K562 (cell line): ENCODE data around the gene TYW1B. TPM values are rescaled to one million over a fixed set of nuclear protein-coding genes. Genes with fewer than 3 reads are reported as not detected.
"Not testable (repeated sequence)": the region's sequence is repeated elsewhere in the genome, so short reads cannot be mapped to it uniquely, and the experiment has no call there.

Experiments
- ATAC-seq: fragments of 200-7000 bp; cut with Tn5 transposase; 3 replicates; pipeline ENCODE4 v1.9.1; 2020; ENCODE audit warnings: moderate library complexity
- BruUV-seq: library from RNA; stranded (reverse); fragments of 400-500 nt; replicated peaks from 2 replicates; lab custom pipeline; 2021; lab: Mats Ljungman, UMichigan
- CTCF ChIA-PET: fragments of 300-600 bp; formaldehyde crosslinking; extraction: SDS; loops from one replicate; lab custom pipeline; 2021; ENCODE audit warnings: low intra/inter-chr PET ratio; lab: Yijun Ruan, JAX
- POLR2A ChIA-PET: fragments of 300-600, 350-650 bp; sonication (Branson Sonifier 250); formaldehyde crosslinking; extraction: SDS; loops from one replicate; lab custom pipeline; 2021; ENCODE audit warnings: antibody characterized with exemption, inconsistent platforms; lab: Yijun Ruan, JAX
- DNase-seq, 4 experiments: peaks; one replicate each; pipeline versions ENCODE4 v3.0.0 to v3.0.0-alpha.2; 2011 to 2018; ENCODE audit warnings: low spot score in 3 of 4, mixed read lengths in 3 of 4; ENCODE audit errors: extremely low read depth in 1 of 4
- FAIRE-seq: peaks from 2 replicates; lab custom pipeline; 2011; peaks lifted over from hg19 to GRCh38; lab: Jason Lieb, UNC
- H2AFZ ChIP-seq: 2 replicates; pipeline ENCODE4 v1.6.0; 2011; ENCODE audit warnings: low read depth, low read length, control low read depth, inconsistent platforms
- H3K27ac ChIP-seq: fragments of 200-600 bp; 3 replicates; pipeline ENCODE4 v1.8.0; 2011; ENCODE audit warnings: low read depth, mild to moderate bottlenecking, control low read depth, inconsistent platforms, low read length, moderate library complexity, mixed read lengths; ENCODE audit errors: extremely low read depth
- H3K27me3 ChIP-seq, 2 experiments: fragments of 300-600 bp in 1 of 2; 2 replicates in 1 of 2; 3 replicates in 1 of 2; pipeline versions ENCODE4 v1.6.0 to v1.8.0; 2011; ENCODE audit warnings: inconsistent platforms in 2 of 2, low read length in 2 of 2, mild to moderate bottlenecking in 1 of 2, mixed read lengths in 1 of 2, moderate library complexity in 1 of 2; ENCODE audit not compliant: control insufficient read depth in 2 of 2, insufficient read depth in 2 of 2
- H3K36me3 ChIP-seq: fragments of 300-600 bp; 3 replicates; pipeline ENCODE4 v1.8.0; 2011; ENCODE audit warnings: mild to moderate bottlenecking, low read length, inconsistent platforms; ENCODE audit not compliant: control insufficient read depth, insufficient read depth
- H3K4me1 ChIP-seq, 2 experiments: fragments of 200-600 bp in 1 of 2; replicated peaks in 1 of 2; 2 replicates in 1 of 2; 3 replicates in 1 of 2; pipeline versions ENCODE4 v1.5.1 to v1.8.0; 2011; ENCODE audit warnings: inconsistent platforms in 2 of 2, low read length in 2 of 2, mild to moderate bottlenecking in 1 of 2, mixed read lengths in 1 of 2, moderate library complexity in 1 of 2; ENCODE audit not compliant: control insufficient read depth in 2 of 2, insufficient read depth in 2 of 2
- H3K4me2 ChIP-seq: 2 replicates; pipeline ENCODE4 v1.6.1; 2011; ENCODE audit warnings: low read length, control low read depth, inconsistent platforms, mixed read lengths; ENCODE audit not compliant: insufficient read depth
- H3K4me3 ChIP-seq: fragments of 200-600 bp; sonication (generic), shearing (Covaris generic); 2 replicates; pipeline ENCODE4 v1.5.1; 2016; ENCODE audit warnings: control low read depth, inconsistent platforms
- H3K79me2 ChIP-seq: fragments of 200-600 bp; 3 replicates; pipeline ENCODE4 v1.8.0; 2011; ENCODE audit warnings: low read length, inconsistent platforms; ENCODE audit not compliant: control insufficient read depth, insufficient read depth
- H3K9ac ChIP-seq, 2 experiments: 2 replicates each; pipeline versions ENCODE4 v1.6.0 to v1.6.1; 2011; ENCODE audit warnings: low read depth in 2 of 2, low read length in 2 of 2, control low read depth in 1 of 2, inconsistent platforms in 1 of 2, mild to moderate bottlenecking in 1 of 2, mixed read lengths in 1 of 2; ENCODE audit not compliant: insufficient read depth in 1 of 2
- H3K9me1 ChIP-seq: one replicate; pipeline ENCODE4 v1.6.0; 2011; ENCODE audit warnings: inconsistent platforms, mild to moderate bottlenecking, low read length, moderate library complexity; ENCODE audit not compliant: control insufficient read depth, insufficient read depth
- H3K9me3 ChIP-seq: replicated peaks from 2 replicates; pipeline ENCODE4 v1.5.1; 2011; ENCODE audit warnings: low read depth, low read length, inconsistent platforms; ENCODE audit not compliant: control insufficient read depth, insufficient read depth
- H4K20me1 ChIP-seq: replicated peaks from 2 replicates; pipeline ENCODE4 v1.6.1; 2011; ENCODE audit warnings: low read length, inconsistent platforms, mixed read lengths; ENCODE audit not compliant: control insufficient read depth, insufficient read depth
- KLF16 ChIP-seq: IDR thresholded peaks from 2 replicates; pipeline ENCODE4 v1.6.1; 2016; ENCODE audit warnings: antibody characterized with exemption
- MEIS2 ChIP-seq: fragments of 450-650 bp; IDR thresholded peaks from 2 replicates; pipeline ENCODE4 v1.6.1; 2014; ENCODE audit warnings: mild to moderate bottlenecking; ENCODE audit not compliant: partially characterized antibody
- RFX1 ChIP-seq: fragments of 450-650 bp; IDR thresholded peaks from 2 replicates; pipeline ENCODE4 v1.6.1; 2016; ENCODE audit warnings: mild to moderate bottlenecking, moderate library complexity
- WGBS: fragments of 100-300 bp; shearing (Covaris generic); methylation state at CpG from one replicate; pipeline ENCODE4 v1.1.6; 2016; ENCODE audit warnings: low coverage, mixed read lengths; ENCODE audit not compliant: insufficient coverage; ENCODE audit errors: missing lambda C conversion rate; 5-methylcytosine and 5-hydroxymethylcytosine counted together
- in situ Hi-C: fragments of 300-500 bp; cut with MboI; formaldehyde crosslinking; loops from 4 replicates; pipeline ENCODE4 v1.15.0; 2018; ENCODE audit warnings: inconsistent platforms, mixed read lengths
- intact Hi-C: fragments of 100-400 bp; cut with micrococcal nuclease; formaldehyde crosslinking; loops from 2 replicates; pipeline ENCODE4 v1.14.2; 2022
- polyA plus RNA-seq, 8 experiments: library from polyadenylated mRNA; depleted of rRNA in 4 of 8; stranded (reverse) in 5 of 8; unstranded in 3 of 8; fragments of >200 nt; fragmentation: Nextera tagmentation in 2 of 8; fragmentation: Illumina TruSeq in 1 of 8; extraction: Ambion mirVana in 2 of 8; extraction: Trizol in 1 of 8; gene quantifications; 2 replicates each; pipeline versions ENCODE4 v1.2.1 to v1.2.3, GENCODE V29; 2011 to 2014; ENCODE audit warnings: inconsistent platforms in 1 of 8, missing spikeins in 1 of 8
- total RNA-seq, 7 experiments: library from RNA; depleted of rRNA in 6 of 7; stranded (reverse); fragments of >200 nt in 6 of 7; fragmentation: Illumina TruSeq in 2 of 7; extraction: Trizol in 2 of 7; gene quantifications; 2 replicates each; pipeline versions ENCODE4 v1.2.1 to v1.2.3, GENCODE V29; 2011 to 2021; ENCODE audit warnings: low replicate concordance in 1 of 7
- TF ChIP-seq, protein P1 (sequence below), 2 experiments: fragments of 450-650 bp; formaldehyde crosslinking in 1 of 2; IDR thresholded peaks; 2 replicates each; pipeline versions ENCODE4 v1.4.0 to v1.6.1; 2014 to 2020; ENCODE audit warnings: mild to moderate bottlenecking in 2 of 2, borderline replicate concordance in 1 of 2, low read depth in 1 of 2

Gene TYW1B
- total and polyA plus RNA-seq, 9 of the 15 experiments (the other 6 are each of a cell fraction or from before 2014, with no cell fraction given) = 5.8 to 14.7 (median 9.8) TPM

DNA sequence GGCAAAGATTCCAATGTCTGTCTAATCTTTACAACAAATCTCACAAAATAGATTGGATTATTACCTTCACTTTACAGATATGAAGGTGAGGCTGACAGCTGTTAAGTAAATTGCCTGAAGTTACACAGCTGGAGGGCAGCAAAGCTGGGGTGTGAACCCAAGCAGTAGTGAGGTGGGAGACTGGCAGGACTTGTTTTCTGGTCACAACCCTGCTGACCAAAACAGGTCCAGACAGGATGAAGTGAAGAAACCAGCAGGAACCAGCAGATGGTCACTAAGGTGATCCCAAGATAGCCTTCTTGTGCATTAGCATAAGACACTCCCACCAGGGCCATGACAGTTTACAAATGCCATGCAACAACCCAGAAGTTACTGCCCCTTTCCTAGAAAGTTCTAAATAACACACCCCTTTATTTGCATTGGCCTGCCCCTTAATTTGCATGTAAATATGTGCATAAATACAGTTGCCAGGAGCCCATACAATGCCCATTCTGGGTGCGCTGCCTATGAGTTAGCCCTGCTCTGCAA is 195.2 kb downstream of the TYW1B start (continued):
- TF ChIP-seq, protein P1, sequence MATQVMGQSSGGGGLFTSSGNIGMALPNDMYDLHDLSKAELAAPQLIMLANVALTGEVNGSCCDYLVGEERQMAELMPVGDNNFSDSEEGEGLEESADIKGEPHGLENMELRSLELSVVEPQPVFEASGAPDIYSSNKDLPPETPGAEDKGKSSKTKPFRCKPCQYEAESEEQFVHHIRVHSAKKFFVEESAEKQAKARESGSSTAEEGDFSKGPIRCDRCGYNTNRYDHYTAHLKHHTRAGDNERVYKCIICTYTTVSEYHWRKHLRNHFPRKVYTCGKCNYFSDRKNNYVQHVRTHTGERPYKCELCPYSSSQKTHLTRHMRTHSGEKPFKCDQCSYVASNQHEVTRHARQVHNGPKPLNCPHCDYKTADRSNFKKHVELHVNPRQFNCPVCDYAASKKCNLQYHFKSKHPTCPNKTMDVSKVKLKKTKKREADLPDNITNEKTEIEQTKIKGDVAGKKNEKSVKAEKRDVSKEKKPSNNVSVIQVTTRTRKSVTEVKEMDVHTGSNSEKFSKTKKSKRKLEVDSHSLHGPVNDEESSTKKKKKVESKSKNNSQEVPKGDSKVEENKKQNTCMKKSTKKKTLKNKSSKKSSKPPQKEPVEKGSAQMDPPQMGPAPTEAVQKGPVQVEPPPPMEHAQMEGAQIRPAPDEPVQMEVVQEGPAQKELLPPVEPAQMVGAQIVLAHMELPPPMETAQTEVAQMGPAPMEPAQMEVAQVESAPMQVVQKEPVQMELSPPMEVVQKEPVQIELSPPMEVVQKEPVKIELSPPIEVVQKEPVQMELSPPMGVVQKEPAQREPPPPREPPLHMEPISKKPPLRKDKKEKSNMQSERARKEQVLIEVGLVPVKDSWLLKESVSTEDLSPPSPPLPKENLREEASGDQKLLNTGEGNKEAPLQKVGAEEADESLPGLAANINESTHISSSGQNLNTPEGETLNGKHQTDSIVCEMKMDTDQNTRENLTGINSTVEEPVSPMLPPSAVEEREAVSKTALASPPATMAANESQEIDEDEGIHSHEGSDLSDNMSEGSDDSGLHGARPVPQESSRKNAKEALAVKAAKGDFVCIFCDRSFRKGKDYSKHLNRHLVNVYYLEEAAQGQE (IDR thresholded peaks at IDR 0.05; ENCODE audit: borderline replicate concordance) = peak; percentile 91
- TF ChIP-seq, protein P1 (CRISPR knock-in tag; IDR thresholded peaks at IDR 0.05; ENCODE audit: low read depth) = not testable (repeated sequence)
- TF ChIP-seq MEIS2 (peak; percentile 39), RFX1 (peak; percentile 51), KLF16 (peak; percentile 71)
- TF ChIP-seq, all 486 proteins: peak for 7; not testable (repeated sequence) for 479

DNA sequence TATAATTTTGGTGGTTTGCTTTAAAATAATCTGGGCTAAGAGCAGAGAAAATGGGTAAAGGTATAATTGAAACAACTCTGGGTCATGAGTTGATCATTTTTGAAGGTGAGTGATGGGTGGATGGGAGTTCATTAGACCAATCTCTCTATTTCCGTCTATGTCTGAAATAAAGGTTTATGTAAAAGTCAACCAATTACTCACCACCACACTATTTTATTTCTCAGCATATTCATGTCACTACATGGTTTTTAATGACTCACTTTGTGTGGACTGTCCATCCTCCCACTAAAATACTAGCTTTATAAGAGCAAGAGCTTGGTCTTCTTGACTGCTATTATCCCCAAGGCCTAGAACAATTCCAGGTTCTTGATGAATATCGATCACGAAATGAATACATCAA is 199.6 kb downstream of the TYW1B start:
- DNase-seq, POLR2A ChIA-PET, H3K36me3 ChIP-seq, H3K79me2 ChIP-seq, H3K9me1 ChIP-seq, ATAC-seq, BruUV-seq, CTCF ChIA-PET, H3K27me3 ChIP-seq, H4K20me1 ChIP-seq, H3K4me1 ChIP-seq, H3K27ac ChIP-seq, H3K9ac ChIP-seq, in situ Hi-C loops, H3K4me3 ChIP-seq, H3K4me2 ChIP-seq, H2AFZ ChIP-seq, FAIRE-seq, intact Hi-C loops, H3K9me3 ChIP-seq: not testable (repeated sequence)
- 91% methylated on average over 1 of the region's 3 CpGs for WGBS

DNA sequence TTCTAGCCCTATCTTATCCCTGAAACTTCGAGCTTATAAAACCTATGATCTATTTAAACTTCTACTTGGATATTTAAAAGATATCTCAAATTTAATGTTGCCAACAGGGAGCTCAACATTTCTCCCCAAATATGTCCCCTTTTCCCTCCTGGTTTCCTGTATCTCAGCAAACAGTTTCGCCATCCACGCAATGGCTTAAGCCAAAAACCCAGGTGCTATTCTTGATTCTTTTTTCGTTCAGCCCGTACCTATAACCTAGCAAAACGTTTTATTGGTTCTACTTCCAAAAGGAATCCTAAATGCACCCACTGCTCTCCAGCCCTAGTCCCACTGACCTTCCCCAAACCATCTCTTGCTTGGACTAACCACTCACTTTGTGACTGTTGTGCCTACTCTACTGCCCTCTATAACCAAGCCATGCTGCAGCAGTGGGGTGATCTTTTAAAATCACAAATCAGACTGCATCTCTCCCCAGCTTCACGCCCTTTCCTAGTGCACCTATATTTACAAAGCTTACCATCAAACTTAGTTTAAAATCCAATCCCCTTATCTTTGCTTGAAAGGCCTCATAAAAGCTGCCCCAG is 201.5 kb downstream of the TYW1B start:
- CTCF ChIA-PET, H3K9me3 ChIP-seq, H3K4me1 ChIP-seq, BruUV-seq, H3K4me2 ChIP-seq, H2AFZ ChIP-seq, POLR2A ChIA-PET, DNase-seq, FAIRE-seq, H3K27me3 ChIP-seq, H4K20me1 ChIP-seq, ATAC-seq, H3K4me3 ChIP-seq, H3K79me2 ChIP-seq, H3K36me3 ChIP-seq, intact Hi-C loops, H3K9me1 ChIP-seq, H3K27ac ChIP-seq, H3K9ac ChIP-seq, in situ Hi-C loops: not testable (repeated sequence)
- 58% methylated on average over 6 of the region's 7 CpGs for WGBS
